DND-41 (cell line): ENCODE results near the gene GTF2B.

Source experiments
- CTCF ChIP-seq: IDR thresholded peaks from 2 replicates; pipeline ENCODE4 v1.5.1; 2012; ENCODE audit warnings: borderline replicate concordance, low read length, moderate library complexity, mild to moderate bottlenecking; ENCODE audit not compliant: poor library complexity, severe bottlenecking; ENCODE audit errors: extremely low read depth
- EZH2 ChIP-seq: IDR thresholded peaks from 3 replicates; pipeline ENCODE4 v1.6.1; 2012; ENCODE audit warnings: borderline replicate concordance, low read depth, mild to moderate bottlenecking, moderate library complexity, low read length, inconsistent platforms; ENCODE audit not compliant: severe bottlenecking

- TF ChIP-seq CTCF (no peak), EZH2 (no peak)
These were observed 79.0 kb downstream of the GTF2B start for GRCh38 chr1:88812366-88812765.
